Retinal pigment epithelial cell (primary cell): ENCODE measurements around the gene EIF3I.

Experiments used
- DNase-seq: peaks from one replicate; pipeline ENCODE4 v3.0.0-alpha.2; 2010; ENCODE audit warnings: low read depth
- H3K4me3 ChIP-seq: 2 replicates; pipeline ENCODE4 v1.5.1; 2011; ENCODE audit warnings: mild to moderate bottlenecking, low read length, control low read depth, moderate library complexity
- TF ChIP-seq, protein P1 (sequence below): conservative IDR thresholded peaks from 2 replicates; pipeline ENCODE4 v1.5.1; 2011; ENCODE audit warnings: low read depth, low read length, control low read depth, inconsistent platforms

The EIF3I gene

DNA sequence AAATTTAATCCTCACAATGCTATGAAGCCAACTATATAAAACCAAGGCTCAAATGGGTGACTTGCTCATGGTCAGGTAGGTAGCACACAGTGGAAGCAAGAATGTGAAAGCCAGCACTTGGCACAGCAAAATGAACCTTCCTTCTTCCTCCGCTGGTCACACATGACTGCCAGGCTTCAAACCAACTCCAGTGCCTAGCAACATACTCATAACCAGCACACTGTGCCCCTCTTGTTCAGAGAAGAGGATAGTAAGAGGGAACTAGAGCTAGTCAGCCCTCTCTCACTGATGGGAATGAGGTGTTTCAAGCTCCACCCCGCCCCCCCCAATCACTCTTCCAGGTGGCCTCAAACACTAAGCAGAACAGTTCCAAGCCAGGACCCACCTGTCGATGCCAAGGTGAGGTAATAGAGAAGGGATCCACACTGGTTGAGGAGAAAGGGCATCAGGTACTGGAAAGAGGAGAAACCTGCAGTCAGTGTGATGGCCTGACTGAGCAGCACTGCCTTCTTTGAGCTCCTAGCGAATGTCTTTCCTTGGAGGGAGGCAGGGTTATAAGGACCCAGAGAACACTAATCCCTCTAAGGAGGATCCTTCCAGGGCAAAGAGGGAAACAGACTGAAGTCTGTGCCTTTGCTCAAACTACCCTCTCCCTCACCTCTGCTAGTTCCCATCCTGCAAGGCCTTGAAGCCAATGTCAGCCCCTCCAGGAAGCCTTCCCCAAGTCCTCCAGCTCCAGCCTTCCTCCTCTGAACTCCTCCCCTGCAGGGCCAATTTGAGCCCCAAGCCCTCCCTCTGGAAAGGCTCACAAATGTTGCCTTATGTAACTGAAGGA is 1.2 kb upstream of the EIF3I start:
- no peak for DNase-seq
- TF ChIP-seq, protein P1, sequence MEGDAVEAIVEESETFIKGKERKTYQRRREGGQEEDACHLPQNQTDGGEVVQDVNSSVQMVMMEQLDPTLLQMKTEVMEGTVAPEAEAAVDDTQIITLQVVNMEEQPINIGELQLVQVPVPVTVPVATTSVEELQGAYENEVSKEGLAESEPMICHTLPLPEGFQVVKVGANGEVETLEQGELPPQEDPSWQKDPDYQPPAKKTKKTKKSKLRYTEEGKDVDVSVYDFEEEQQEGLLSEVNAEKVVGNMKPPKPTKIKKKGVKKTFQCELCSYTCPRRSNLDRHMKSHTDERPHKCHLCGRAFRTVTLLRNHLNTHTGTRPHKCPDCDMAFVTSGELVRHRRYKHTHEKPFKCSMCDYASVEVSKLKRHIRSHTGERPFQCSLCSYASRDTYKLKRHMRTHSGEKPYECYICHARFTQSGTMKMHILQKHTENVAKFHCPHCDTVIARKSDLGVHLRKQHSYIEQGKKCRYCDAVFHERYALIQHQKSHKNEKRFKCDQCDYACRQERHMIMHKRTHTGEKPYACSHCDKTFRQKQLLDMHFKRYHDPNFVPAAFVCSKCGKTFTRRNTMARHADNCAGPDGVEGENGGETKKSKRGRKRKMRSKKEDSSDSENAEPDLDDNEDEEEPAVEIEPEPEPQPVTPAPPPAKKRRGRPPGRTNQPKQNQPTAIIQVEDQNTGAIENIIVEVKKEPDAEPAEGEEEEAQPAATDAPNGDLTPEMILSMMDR: no peak
- peak overlapping the region; percentile 98 for H3K4me3 ChIP-seq

DNA sequence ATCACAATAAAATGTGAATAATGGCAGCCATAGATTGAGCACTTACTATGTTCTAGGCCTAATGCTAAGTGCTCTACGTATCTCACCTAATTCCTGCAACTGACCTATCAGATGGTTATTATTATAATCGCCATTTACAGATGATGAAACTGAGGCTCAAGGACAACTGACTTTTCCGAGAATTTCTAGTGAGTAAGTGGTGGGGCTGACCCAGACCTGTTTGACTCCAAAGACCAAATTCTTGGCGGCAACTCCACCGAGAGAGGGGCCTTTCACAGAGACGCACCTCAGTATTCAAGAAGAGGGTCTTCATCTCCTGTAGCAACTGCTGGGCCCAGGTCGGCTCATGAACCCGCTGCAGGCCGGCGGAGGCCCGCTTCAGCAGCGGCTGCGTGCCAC is 627 bp upstream of the EIF3I start:
- DNase-seq: no peak
- TF ChIP-seq, protein P1: no peak
- peak overlapping the region; percentile 98 for H3K4me3 ChIP-seq

DNA sequence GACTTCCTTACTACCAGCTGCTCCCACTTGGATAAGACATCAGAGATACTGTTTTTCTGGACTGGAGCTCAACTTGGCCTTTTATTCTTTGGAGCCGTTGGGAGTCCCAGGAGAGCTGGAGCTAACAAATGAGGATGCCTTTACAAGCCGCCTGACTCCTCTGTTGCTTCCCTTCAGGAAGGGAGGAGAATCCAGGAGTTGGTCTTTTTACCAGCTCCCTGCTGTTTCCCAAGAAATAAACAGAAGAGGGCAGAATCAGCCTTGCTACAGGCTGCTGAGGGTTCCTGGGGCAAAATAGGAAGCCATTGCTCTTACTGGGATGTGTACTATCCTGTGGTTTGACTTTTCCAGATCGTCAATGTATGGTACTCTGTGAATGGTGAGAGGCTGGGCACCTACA is 1.5 kb downstream of the EIF3I start:
- TF ChIP-seq, protein P1: no peak
- no peak overlapping the region for H3K4me3 ChIP-seq
- DNase-seq: no peak

- H3K4me3 ChIP-seq: no peak overlapping the region
- TF ChIP-seq, protein P1: no peak
- no peak for DNase-seq
Measured at GRCh38 chr1:32224285-32224684, 2.1 kb downstream of the EIF3I start.

- H3K4me3 ChIP-seq: no peak overlapping the region
- DNase-seq: no peak
- TF ChIP-seq, protein P1: no peak
Measured at GRCh38 chr1:32228771-32229170, 6.6 kb downstream of the EIF3I start.

DNA sequence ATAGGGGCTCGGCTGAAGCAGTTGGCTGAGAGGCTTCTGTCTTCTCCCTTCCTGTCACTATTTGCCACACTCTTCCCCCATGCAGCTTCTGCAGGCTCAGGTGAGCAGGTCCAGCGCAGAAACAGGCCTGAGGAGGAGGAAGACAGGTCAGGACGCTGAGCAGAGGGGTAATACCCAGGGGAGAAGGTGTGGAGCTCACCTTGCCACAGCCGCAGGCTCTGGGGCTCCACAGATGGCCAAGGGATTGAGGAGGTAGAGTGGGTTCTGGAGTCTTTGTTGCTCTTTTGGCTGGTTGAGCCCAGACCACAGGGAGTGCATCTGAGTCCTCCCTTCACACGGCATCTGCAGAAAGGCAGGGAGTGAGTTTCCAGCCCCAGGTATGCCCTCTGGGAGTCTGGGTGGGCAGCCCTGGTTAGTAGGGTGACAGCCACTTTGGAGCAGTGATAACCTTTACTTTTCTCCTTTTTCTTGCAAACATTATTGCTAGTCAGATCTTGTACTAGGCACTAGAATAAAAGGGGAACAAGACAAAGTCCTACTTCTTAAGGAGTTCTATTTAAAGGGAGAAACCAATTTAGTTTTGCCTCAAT is 9.7 kb downstream of the EIF3I start:
- no peak overlapping the region for H3K4me3 ChIP-seq
- TF ChIP-seq, protein P1: no peak
- DNase-seq: no peak
